OCI-LY1 (cell line): Measurements from ENCODE around the gene ATCAY.

Experiments used
- CTCF ChIP-seq: fragments of 200-600 bp; sonication (generic), shearing (Covaris generic); IDR thresholded peaks from 2 replicates; pipeline ENCODE4 v1.5.1; 2017; ENCODE audit warnings: mild to moderate bottlenecking, antibody characterized with exemption, low read length, moderate library complexity, mixed read lengths
- EZH2 ChIP-seq: fragments of 200-600 bp; sonication (generic), shearing (Covaris generic); IDR thresholded peaks from 2 replicates; pipeline ENCODE4 v1.8.0; 2017; ENCODE audit warnings: borderline replicate concordance, mixed run types, mild to moderate bottlenecking, antibody characterized with exemption, low read length, moderate library complexity, mixed read lengths

DNA sequence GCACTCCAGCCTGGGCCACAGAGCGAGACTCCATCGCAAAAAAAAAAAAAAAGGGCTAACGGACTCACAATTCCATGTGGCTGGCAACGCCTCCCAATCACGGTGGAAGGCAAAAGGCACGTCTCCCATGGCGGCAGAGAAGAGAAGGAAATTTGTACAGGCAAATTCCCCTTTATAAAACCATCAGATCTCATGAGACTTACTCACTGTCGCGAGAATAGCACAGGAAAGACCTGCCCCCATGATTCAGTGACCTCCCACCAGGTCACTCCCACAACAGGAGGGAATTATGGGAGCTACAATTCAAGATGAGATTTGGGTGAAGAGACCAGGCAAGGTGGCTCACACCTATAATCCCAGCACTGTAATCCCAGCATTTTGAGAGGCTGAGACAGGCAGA lies 33.7 kb downstream of the ATCAY start:
- no peak for TF ChIP-seq CTCF
- TF ChIP-seq EZH2, result no peak
